WTC11 (cell line): ENCODE results near the gene LRIG1. TPM values are rescaled to one million over a fixed set of nuclear protein-coding genes. Genes with fewer than 3 reads are reported as not detected.

Experiments used
- ATAC-seq: fragments of 200-7000 bp; cut with Tn5 transposase; 2 replicates; pipeline ENCODE4 v1.10.0; 2021; ENCODE audit warnings: mild to moderate bottlenecking, moderate library complexity
- CTCF ChIA-PET: fragments of 300-600 bp; sonication (Branson Sonifier 250); formaldehyde crosslinking; loops from one replicate; lab custom pipeline; 2021; ENCODE audit warnings: antibody characterized with exemption; lab: Charles Lee
- POLR2A ChIA-PET: fragments of 350-600 bp; sonication (Branson Sonifier 250); formaldehyde crosslinking; loops from one replicate; lab custom pipeline; 2021; ENCODE audit warnings: antibody characterized with exemption; lab: Charles Lee
- DNase-seq: peaks from one replicate; pipeline ENCODE4 v3.0.0; 2021; ENCODE audit warnings: low spot score
- H3K27ac Mint-ChIP-seq: 2 replicates; pipeline ENCODE4 v1.8.0; 2021; ENCODE audit warnings: mixed read lengths
- H3K27me3 Mint-ChIP-seq: 2 replicates; pipeline ENCODE4 v1.8.0; 2021; ENCODE audit warnings: low read depth, mild to moderate bottlenecking, moderate library complexity, mixed read lengths
- H3K36me3 Mint-ChIP-seq: 2 replicates; pipeline ENCODE4 v1.8.0; 2021; ENCODE audit warnings: mixed read lengths
- H3K4me1 Mint-ChIP-seq: 2 replicates; pipeline ENCODE4 v1.8.0; 2022; ENCODE audit warnings: mixed read lengths
- H3K4me3 Mint-ChIP-seq: 2 replicates; pipeline ENCODE4 v1.8.0; 2021; ENCODE audit warnings: mild to moderate bottlenecking, moderate library complexity, mixed read lengths
- H3K9me3 Mint-ChIP-seq: 2 replicates; pipeline ENCODE4 v1.8.0; 2021; ENCODE audit warnings: mixed read lengths
- AR ChIP-seq: fragments of 250-450 bp; sonication (Bioruptor Pico); IDR thresholded peaks from 2 replicates; pipeline ENCODE4 v1.9.0; 2021; ENCODE audit warnings: mild to moderate bottlenecking
- FOXK1 ChIP-seq: sonication (generic); formaldehyde crosslinking; IDR thresholded peaks from 2 replicates; pipeline ENCODE4 v1.8.0; 2022; ENCODE audit warnings: mild to moderate bottlenecking, moderate library complexity, missing genetic modification reagents
- JUN ChIP-seq: sonication (generic); formaldehyde crosslinking; IDR thresholded peaks from 2 replicates; pipeline ENCODE4 v1.8.0; 2023; ENCODE audit warnings: mild to moderate bottlenecking, missing genetic modification reagents
- NR2C2 ChIP-seq: sonication (generic); formaldehyde crosslinking; IDR thresholded peaks from 2 replicates; pipeline ENCODE4 v1.8.0; 2022; ENCODE audit warnings: mild to moderate bottlenecking, missing genetic modification reagents
- OVOL2 ChIP-seq: fragments of 250-450 bp; sonication (Bioruptor Pico); IDR thresholded peaks from 2 replicates; pipeline ENCODE4 v1.9.0; 2021; ENCODE audit warnings: mild to moderate bottlenecking, borderline replicate concordance
- SMAD4 ChIP-seq: sonication (generic); formaldehyde crosslinking; IDR thresholded peaks from 2 replicates; pipeline ENCODE4 v1.8.0; 2022; ENCODE audit warnings: mild to moderate bottlenecking, missing genetic modification reagents
- SP1 ChIP-seq: sonication (generic); formaldehyde crosslinking; conservative IDR thresholded peaks from 2 replicates; pipeline ENCODE4 v1.8.1; 2022; ENCODE audit warnings: missing genetic modification reagents
- TCF7 ChIP-seq: sonication (generic); formaldehyde crosslinking; IDR thresholded peaks from 2 replicates; pipeline ENCODE4 v1.8.0; 2022; ENCODE audit warnings: mild to moderate bottlenecking, low read depth, missing genetic modification reagents, moderate library complexity
- USF2 ChIP-seq: sonication (generic); formaldehyde crosslinking; IDR thresholded peaks from 2 replicates; pipeline ENCODE4 v1.8.1; 2023; ENCODE audit warnings: mild to moderate bottlenecking, missing genetic modification reagents, moderate library complexity
- ZBTB21 ChIP-seq: sonication (generic); formaldehyde crosslinking; IDR thresholded peaks from 2 replicates; pipeline ENCODE4 v1.8.1; 2023; ENCODE audit warnings: mild to moderate bottlenecking, missing genetic modification reagents, borderline replicate concordance
- ZNF396 ChIP-seq: fragments of 250-450 bp; sonication (Bioruptor Pico); IDR thresholded peaks from 2 replicates; pipeline ENCODE4 v1.8.0; 2021; ENCODE audit warnings: mild to moderate bottlenecking, moderate library complexity, borderline replicate concordance
- ZNF425 ChIP-seq: fragments of 250-450 bp; sonication (Bioruptor Pico); conservative IDR thresholded peaks from 2 replicates; pipeline ENCODE4 v1.9.0; 2021; ENCODE audit warnings: mild to moderate bottlenecking
- ZNF671 ChIP-seq: fragments of 250-450 bp; sonication (Bioruptor Pico); IDR thresholded peaks from 2 replicates; pipeline ENCODE4 v1.8.0; 2021; ENCODE audit warnings: mild to moderate bottlenecking
- total RNA-seq: library from RNA; stranded (reverse); gene quantifications from 3 replicates; pipeline ENCODE4 v1.2.3, GENCODE V29; 2021
- TF ChIP-seq, protein P1 (sequence below): sonication (generic); formaldehyde crosslinking; IDR thresholded peaks from 2 replicates; pipeline ENCODE4 v1.8.1; 2023; ENCODE audit warnings: mild to moderate bottlenecking, missing genetic modification reagents
- TF ChIP-seq, protein P2 (sequence below): sonication (generic); formaldehyde crosslinking; IDR thresholded peaks from 2 replicates; pipeline ENCODE4 v1.8.1; 2022; ENCODE audit warnings: mild to moderate bottlenecking, missing genetic modification reagents, moderate library complexity, borderline replicate concordance

LRIG1 gene
- total RNA-seq, 1 experiment from 2014 or later, result 105 TPM

DNA sequence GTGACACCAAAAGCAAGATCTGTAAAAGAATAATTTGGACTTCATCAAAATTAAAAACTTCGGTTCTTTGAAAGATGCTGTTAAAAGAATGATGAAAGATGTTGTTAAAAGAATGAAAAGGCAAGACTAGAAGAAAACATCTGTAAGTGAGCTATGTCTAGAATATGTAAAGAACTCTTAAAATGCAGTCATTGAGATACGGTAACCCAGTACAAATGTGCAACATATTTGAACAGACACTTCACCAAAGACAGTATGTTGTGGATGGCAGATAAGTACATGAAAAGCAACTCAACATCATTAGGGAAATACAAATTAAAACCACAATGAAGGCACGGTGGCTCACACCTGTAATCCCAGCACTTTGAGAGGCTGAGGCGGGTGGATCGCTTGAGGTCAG, 139.5 kb downstream of the LRIG1 start (continued):
- TF ChIP-seq, protein P1, sequence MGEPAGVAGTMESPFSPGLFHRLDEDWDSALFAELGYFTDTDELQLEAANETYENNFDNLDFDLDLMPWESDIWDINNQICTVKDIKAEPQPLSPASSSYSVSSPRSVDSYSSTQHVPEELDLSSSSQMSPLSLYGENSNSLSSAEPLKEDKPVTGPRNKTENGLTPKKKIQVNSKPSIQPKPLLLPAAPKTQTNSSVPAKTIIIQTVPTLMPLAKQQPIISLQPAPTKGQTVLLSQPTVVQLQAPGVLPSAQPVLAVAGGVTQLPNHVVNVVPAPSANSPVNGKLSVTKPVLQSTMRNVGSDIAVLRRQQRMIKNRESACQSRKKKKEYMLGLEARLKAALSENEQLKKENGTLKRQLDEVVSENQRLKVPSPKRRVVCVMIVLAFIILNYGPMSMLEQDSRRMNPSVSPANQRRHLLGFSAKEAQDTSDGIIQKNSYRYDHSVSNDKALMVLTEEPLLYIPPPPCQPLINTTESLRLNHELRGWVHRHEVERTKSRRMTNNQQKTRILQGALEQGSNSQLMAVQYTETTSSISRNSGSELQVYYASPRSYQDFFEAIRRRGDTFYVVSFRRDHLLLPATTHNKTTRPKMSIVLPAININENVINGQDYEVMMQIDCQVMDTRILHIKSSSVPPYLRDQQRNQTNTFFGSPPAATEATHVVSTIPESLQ, result no peak
- TF ChIP-seq TCF7 (no peak), FOXK1 (CRISPR knock-in tag) (no peak), ZNF396 (no peak)

DNA sequence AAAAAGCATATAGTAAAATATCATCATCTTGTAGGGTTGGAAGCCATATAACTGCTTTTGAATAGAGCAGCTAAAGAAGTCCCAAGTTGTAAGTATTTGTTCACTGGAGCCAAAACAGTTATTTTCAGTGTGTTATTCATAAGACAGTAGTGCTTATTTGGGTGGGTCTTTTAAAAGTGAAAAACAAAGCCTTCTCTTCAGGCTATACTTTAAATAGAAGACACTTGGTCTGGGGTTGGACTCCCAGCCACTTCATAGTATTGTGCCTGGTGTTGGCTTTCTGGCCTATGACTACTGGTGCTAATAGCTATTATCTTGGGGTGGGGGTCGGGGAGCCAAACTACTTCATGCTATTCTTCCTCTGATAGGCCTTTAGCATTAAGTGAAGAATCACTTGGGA, 144.8 kb downstream of the LRIG1 start:
- POLR2A ChIA-PET, result no interaction called here

More for the DNA sequence above, 144.8 kb downstream of the LRIG1 start:
- no peak overlapping the region for H3K4me3 Mint-ChIP-seq
- DNase-seq, result no peak
- H3K4me1 Mint-ChIP-seq, result peaks cover 13% of the 10 kb centered on the region
- CTCF ChIA-PET, result interaction anchor here (1.2 kb wide), 1 partner anchor 22 kb away, joined by 3 read pairs; no protein-coding TSS in a partner anchor
- no peaks in the 10 kb centered on the region for H3K9me3 Mint-ChIP-seq
- H3K36me3 Mint-ChIP-seq, result no peaks in the 10 kb centered on the region
- no peak for ATAC-seq
- no peak overlapping the region for H3K27ac Mint-ChIP-seq
- TF ChIP-seq USF2 (CRISPR knock-in tag) (no peak), ZNF671 (CRISPR knock-in tag) (no peak), SMAD4 (no peak), AR (CRISPR knock-in tag) (no peak), ZNF425 (CRISPR knock-in tag) (no peak), SP1 (CRISPR knock-in tag) (no peak), JUN (CRISPR knock-in tag) (no peak), NR2C2 (CRISPR knock-in tag) (no peak), ZBTB21 (CRISPR knock-in tag) (no peak), OVOL2 (CRISPR knock-in tag) (no peak)
- TF ChIP-seq, protein P1, result no peak
- TF ChIP-seq, protein P2, sequence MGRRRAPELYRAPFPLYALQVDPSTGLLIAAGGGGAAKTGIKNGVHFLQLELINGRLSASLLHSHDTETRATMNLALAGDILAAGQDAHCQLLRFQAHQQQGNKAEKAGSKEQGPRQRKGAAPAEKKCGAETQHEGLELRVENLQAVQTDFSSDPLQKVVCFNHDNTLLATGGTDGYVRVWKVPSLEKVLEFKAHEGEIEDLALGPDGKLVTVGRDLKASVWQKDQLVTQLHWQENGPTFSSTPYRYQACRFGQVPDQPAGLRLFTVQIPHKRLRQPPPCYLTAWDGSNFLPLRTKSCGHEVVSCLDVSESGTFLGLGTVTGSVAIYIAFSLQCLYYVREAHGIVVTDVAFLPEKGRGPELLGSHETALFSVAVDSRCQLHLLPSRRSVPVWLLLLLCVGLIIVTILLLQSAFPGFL, result no peak
- TF ChIP-seq, all 79 proteins: peak for 0
- H3K27me3 Mint-ChIP-seq, result no peaks in the 10 kb centered on the region
